Measurements from ENCODE around the gene LRP2.
"Not testable (repeated sequence)": the region's sequence is repeated elsewhere in the genome, so short reads cannot be mapped to it uniquely, and the experiment has no call there.

The LRP2 gene

DNA sequence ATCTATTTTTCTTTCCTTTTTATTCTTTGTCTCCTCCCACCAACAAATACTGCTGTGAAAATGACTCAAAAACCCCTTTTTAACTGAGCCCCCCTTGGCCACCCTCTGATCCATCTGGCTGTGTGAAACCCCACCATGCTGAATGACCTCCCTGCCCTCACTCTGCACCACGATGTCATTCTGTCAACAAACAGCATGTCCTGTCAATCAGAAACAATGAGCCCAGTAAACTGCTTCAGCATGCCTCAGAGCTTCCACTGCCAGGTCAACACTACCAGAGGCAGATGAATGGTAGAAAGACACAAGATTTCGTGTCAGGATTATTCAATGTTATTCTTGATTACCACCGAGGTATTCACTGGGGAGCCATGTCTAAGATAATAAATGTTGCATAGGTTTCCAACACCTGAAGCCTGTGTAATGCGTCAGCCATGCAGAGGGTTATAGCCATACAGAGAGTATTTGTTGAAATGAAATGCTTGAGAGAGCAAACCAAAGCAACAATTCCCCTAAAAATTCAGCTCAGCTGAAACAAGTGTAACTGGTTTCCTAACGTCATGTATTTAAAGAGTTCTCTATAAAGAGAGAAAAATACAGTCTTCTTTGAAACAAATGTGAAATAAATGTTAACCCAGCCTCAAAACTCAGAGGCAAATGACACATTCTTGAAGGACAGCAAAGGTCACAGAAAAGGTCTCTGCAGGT lies 76.7 kb downstream of the LRP2 start:
- no peak for DNase-seq (ENCODE audit: low read depth)
- TF ChIP-seq, protein P1, sequence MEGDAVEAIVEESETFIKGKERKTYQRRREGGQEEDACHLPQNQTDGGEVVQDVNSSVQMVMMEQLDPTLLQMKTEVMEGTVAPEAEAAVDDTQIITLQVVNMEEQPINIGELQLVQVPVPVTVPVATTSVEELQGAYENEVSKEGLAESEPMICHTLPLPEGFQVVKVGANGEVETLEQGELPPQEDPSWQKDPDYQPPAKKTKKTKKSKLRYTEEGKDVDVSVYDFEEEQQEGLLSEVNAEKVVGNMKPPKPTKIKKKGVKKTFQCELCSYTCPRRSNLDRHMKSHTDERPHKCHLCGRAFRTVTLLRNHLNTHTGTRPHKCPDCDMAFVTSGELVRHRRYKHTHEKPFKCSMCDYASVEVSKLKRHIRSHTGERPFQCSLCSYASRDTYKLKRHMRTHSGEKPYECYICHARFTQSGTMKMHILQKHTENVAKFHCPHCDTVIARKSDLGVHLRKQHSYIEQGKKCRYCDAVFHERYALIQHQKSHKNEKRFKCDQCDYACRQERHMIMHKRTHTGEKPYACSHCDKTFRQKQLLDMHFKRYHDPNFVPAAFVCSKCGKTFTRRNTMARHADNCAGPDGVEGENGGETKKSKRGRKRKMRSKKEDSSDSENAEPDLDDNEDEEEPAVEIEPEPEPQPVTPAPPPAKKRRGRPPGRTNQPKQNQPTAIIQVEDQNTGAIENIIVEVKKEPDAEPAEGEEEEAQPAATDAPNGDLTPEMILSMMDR (conservative IDR thresholded peaks at IDR 0.05; ENCODE audit: low read length): no peak
- no peak overlapping the region for H3K4me3 ChIP-seq (ENCODE audit: low read length)

DNA sequence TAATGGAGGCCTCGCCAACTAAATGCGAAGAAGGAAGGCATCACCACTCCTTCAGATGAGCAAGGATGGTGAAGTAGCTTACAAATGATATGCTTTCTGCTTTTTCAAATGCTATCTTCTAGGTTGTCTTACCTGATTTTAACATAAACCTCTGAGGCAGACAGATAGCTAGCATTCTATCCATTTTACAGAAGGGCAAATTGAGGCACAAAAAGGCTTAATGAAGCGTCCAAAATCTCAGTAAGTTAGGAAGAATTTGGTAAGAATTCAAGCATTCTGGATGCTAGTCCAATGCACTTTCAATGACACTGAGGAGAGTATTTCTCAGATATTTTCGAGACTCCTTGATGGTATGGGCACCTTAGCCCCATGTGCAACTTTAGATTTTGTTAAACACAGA lies 81.8 kb downstream of the LRP2 start:
- no peak for DNase-seq (ENCODE audit: low read depth)
- TF ChIP-seq, protein P1 (conservative IDR thresholded peaks at IDR 0.05; ENCODE audit: low read length): no peak
- no peak overlapping the region for H3K4me3 ChIP-seq (ENCODE audit: low read length)

DNA sequence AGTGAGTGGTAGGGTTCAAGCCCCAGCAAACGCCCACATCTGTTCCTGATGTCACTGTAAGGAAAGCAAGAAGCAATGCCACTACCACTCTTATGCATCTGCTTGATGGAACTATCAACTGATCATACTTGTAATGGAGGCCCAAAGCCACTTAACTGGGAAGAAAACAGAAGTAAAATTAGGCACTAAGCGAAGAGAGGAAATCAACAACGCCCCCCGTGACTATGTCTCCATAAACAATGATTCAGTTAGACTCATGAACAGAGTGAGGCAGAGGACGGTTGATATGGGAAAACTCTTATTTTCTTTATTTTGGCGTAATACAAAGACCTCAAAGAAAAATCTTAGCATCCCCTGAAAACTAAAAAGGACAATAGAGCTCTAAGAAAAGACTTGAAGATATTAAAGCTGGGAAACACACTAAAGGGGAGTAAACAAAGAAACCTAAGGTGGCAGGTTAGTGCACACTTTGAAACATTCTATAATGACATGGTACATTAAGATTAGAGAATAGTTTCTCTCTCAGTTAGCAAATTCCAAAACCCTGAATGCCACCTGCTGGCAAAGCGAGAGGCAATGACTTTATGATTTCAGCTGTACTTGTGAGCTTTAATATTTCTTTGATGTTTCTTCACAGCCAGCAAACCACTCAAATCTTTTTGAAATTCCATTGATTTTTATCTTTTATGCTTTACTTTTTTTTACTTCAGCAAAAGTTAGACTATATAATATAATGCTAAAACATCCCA lies 86.5 kb downstream of the LRP2 start:
- TF ChIP-seq, protein P1 (conservative IDR thresholded peaks at IDR 0.05; ENCODE audit: low read length): no peak
- H3K4me3 ChIP-seq (ENCODE audit: low read length): no peak overlapping the region
- DNase-seq (ENCODE audit: low read depth): no peak

DNA sequence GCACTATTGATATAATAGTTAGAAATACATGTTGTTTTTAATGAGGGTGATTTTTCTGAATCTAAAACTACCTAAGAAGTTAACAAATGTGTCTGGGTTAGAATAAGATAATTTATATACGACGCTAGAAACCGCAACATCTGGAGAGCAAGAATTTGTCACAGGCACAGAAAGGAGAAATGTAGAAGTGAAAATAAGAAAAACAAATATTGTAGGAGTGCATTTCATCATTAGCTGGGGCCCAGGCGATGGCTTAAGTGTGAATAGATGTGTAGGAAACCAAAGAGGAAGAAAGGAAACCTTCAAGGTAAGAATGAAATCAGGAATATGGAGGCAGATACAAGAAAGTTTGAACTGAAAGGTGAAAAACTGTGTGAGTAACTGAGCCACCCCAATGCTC lies 90.3 kb downstream of the LRP2 start:
- H3K4me3 ChIP-seq (ENCODE audit: low read length): no peak overlapping the region
- no peak for DNase-seq (ENCODE audit: low read depth)
- TF ChIP-seq, protein P1 (conservative IDR thresholded peaks at IDR 0.05; ENCODE audit: low read length): no peak

DNA sequence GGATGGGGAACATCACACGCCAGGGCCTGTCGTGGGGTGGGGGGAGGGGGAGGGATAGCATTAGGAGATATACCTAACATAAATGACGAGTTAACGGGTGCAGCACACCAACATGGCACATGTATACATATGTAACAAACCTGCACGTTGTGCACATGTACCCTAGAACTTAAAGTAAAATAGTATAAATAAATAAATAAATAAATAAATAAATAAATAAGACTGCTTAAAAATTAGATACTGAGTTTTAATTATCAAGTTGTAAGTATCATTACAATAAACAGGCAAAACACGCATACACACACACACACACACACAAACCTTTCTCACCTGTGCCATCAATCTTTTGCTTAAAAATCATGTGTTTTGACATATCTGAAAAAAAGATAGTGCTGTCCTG lies 91.8 kb downstream of the LRP2 start:
- not testable (repeated sequence) for H3K4me3 ChIP-seq (ENCODE audit: low read length)

DNA sequence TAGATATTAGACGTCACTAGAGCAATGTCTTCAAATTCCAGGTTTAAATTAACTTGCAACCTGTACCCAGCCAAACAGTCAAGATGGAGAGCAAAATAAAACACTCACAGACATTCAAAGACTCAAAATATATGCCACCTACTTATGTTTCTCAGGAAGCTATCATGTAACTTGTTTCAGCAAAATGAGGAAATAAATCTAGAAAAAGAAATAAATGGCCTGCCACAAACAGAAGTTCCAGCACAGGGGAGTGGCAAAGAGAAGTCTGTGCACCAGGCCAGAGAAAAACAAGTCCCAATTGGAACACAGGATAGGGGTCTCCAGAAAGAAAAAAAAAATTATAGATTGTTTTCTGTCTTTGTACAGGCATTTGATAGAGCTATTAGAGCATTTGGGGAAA lies 96.7 kb downstream of the LRP2 start:
- DNase-seq (ENCODE audit: low read depth): no peak
- no peak overlapping the region for H3K4me3 ChIP-seq (ENCODE audit: low read length)
- TF ChIP-seq, protein P1 (conservative IDR thresholded peaks at IDR 0.05; ENCODE audit: low read length): no peak

More for the DNA sequence above, 91.8 kb downstream of the LRP2 start:
- DNase-seq (ENCODE audit: low read depth): not testable (repeated sequence)

DNA sequence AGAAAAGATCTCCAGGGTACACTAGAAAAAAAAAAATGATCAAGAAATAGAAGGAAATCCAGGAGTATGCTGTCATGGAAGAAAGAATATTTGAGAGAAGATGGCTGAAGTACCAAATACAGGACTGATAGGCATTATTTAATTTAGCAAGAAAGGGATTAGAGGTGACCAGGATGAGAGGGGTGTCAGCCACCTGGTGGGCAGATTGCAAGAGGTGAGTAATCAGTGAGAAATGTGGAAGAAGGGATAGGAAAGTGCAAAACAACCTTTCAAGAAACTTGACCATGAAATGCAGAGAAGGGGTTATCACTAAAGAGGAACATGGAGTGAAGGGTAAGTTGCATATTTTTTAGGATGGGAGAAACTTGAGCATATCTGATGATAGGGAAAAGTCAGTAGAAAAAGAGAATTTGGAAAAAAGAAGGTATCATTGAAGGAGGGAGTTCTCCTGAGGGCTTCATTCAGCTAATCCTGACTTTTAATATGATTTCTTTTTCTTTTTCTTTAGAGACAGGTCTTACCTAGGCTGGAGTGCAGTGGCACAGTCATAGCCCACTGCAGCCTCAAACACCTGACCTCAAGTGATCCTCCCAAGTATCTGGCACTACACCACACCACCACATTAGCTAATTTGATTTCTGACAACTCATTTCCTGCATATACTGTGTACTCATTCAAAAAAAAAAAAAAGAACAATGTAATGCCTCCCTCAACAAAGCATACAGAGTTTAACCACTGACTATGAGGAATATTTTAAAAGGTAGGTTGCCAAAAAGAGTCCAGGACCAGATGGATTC lies 101.3 kb downstream of the LRP2 start:
- H3K4me3 ChIP-seq (ENCODE audit: low read length): no peak overlapping the region
- TF ChIP-seq, protein P1 (conservative IDR thresholded peaks at IDR 0.05; ENCODE audit: low read length): no peak
- no peak for DNase-seq (ENCODE audit: low read depth)

Measured in AG10803 (cell line).